Lung (tissue), 12 donors: ENCODE measurements around the gene TMEM147. TPM values are rescaled to one million over a fixed set of nuclear protein-coding genes. Genes with fewer than 3 reads are reported as not detected.

Experiments used
- ATAC-seq: fragments of 200-7000 bp; cut with Tn5 transposase; one replicate; pipeline ENCODE4 v1.9.1; 2020; ENCODE audit warnings: moderate number of reproducible peaks; ENCODE audit not compliant: insufficient read depth, low FRiP score
- DNase-seq, 3 donors: peaks; one replicate each; pipeline ENCODE4 v3.0.0-alpha.2; 2013 to 2017
- H3K27ac ChIP-seq, 2 donors: one replicate each; pipeline ENCODE4 v1.5.1; 2013; ENCODE audit warnings: mild to moderate bottlenecking in 2 of 2, moderate library complexity in 2 of 2, control low read depth in 1 of 2, inconsistent platforms in 1 of 2, low read depth in 1 of 2, low read length in 1 of 2
- H3K27me3 ChIP-seq, 3 donors: one replicate each; pipeline ENCODE4 v1.5.1; 2013; ENCODE audit warnings: low read length in 2 of 3; ENCODE audit not compliant: control insufficient read depth in 3 of 3, insufficient read depth in 3 of 3
- H3K36me3 ChIP-seq, 4 donors: one replicate each; pipeline ENCODE4 v1.5.1; 2013; ENCODE audit warnings: low read length in 4 of 4, mild to moderate bottlenecking in 1 of 4, moderate library complexity in 1 of 4; ENCODE audit not compliant: control insufficient read depth in 4 of 4, insufficient read depth in 4 of 4
- H3K4me1 ChIP-seq, 5 donors: one replicate each; pipeline ENCODE4 v1.5.1; 2013; ENCODE audit warnings: low read length in 5 of 5, mild to moderate bottlenecking in 2 of 5, moderate library complexity in 1 of 5; ENCODE audit not compliant: control insufficient read depth in 5 of 5, insufficient read depth in 5 of 5
- H3K4me3 ChIP-seq: one replicate; pipeline ENCODE4 v1.5.1; 2013; ENCODE audit warnings: mild to moderate bottlenecking, control low read depth, moderate library complexity
- H3K9ac ChIP-seq, 2 donors: one replicate each; pipeline ENCODE4 v1.5.1; 2013; ENCODE audit warnings: low read length in 2 of 2, control low read depth in 1 of 2; ENCODE audit not compliant: insufficient read depth in 1 of 2
- H3K9me3 ChIP-seq, 4 donors: one replicate each; pipeline ENCODE4 v1.5.1; 2013; ENCODE audit warnings: low read length in 3 of 4, mild to moderate bottlenecking in 1 of 4, moderate library complexity in 1 of 4; ENCODE audit not compliant: control insufficient read depth in 4 of 4, insufficient read depth in 3 of 4
- WGBS, 2 donors: extraction: QIAGEN DNeasy Blood & Tissue Kit; methylation state at CpG; one replicate each; pipeline ENCODE4 v1.1.7; 2013; 5-methylcytosine and 5-hydroxymethylcytosine counted together
- polyA plus RNA-seq, 2 donors: library from polyadenylated mRNA; stranded (reverse); fragments of 200-250 nt; gene quantifications; one replicate each; pipeline ENCODE4 v1.2.1, GENCODE V29; 2013
- total RNA-seq, 2 donors: library from RNA; depleted of rRNA in 1 of 2; stranded (reverse); fragments of >200 nt in 1 of 2; gene quantifications; one replicate each; pipeline ENCODE4 v1.2.1, GENCODE V29; 2014 to 2021
- TF ChIP-seq, protein P1 (sequence below): IDR thresholded peaks from 2 replicates; pipeline ENCODE4 v1.5.1; 2012; ENCODE audit warnings: mild to moderate bottlenecking; ENCODE audit errors: control extremely low read depth, extremely low read depth
- donor health status: control.
- donor health status: control.
- donor health status: Bipolar disorder and iron deficiency.
- donor health status: healthy.
- donor health status: DM: yes; HTN: yes; CAD: no.

TMEM147 gene
- total and polyA plus RNA-seq, 4 donors = 39.0 to 167 (median 124) TPM

DNA sequence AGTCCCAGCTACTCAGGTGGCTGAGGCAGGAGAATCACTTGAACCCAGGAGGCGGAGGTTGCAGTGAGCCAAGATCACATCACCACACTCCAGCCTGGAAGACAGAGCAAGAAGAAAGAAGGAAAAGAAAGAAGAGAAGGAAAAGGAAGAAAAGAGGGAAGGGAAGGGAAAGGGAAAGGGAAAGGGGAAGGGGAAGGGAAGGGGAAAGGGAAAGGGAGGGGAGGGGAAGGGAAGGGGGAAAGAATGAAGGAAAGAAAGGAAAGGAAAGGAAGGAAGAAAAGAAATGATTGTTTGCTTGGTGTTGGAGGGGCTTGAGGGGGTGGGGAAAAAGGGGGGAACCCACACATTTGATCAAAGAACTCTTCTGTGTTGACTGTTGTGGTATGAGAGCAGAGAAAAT lies 50.5 kb downstream of the TMEM147 start:
- peaks cover 0 to 3% (median 0%) of the 10 kb centered on the region in 3 donors for H3K27me3 ChIP-seq
- no peak overlapping the region for H3K27ac ChIP-seq
- H3K9ac ChIP-seq = no peak overlapping the region
- no peaks in the 10 kb centered on the region for H3K36me3 ChIP-seq
- DNase-seq = no peak
- H3K4me3 ChIP-seq = no peak overlapping the region
- WGBS, 2 donors = 100% methylated on average over 1 of the region's 1 CpG
- TF ChIP-seq, protein P1, sequence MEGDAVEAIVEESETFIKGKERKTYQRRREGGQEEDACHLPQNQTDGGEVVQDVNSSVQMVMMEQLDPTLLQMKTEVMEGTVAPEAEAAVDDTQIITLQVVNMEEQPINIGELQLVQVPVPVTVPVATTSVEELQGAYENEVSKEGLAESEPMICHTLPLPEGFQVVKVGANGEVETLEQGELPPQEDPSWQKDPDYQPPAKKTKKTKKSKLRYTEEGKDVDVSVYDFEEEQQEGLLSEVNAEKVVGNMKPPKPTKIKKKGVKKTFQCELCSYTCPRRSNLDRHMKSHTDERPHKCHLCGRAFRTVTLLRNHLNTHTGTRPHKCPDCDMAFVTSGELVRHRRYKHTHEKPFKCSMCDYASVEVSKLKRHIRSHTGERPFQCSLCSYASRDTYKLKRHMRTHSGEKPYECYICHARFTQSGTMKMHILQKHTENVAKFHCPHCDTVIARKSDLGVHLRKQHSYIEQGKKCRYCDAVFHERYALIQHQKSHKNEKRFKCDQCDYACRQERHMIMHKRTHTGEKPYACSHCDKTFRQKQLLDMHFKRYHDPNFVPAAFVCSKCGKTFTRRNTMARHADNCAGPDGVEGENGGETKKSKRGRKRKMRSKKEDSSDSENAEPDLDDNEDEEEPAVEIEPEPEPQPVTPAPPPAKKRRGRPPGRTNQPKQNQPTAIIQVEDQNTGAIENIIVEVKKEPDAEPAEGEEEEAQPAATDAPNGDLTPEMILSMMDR = no peak
- H3K4me1 ChIP-seq = no peaks in the 10 kb centered on the region
- no peaks in the 10 kb centered on the region for H3K9me3 ChIP-seq
- ATAC-seq = no peak

DNA sequence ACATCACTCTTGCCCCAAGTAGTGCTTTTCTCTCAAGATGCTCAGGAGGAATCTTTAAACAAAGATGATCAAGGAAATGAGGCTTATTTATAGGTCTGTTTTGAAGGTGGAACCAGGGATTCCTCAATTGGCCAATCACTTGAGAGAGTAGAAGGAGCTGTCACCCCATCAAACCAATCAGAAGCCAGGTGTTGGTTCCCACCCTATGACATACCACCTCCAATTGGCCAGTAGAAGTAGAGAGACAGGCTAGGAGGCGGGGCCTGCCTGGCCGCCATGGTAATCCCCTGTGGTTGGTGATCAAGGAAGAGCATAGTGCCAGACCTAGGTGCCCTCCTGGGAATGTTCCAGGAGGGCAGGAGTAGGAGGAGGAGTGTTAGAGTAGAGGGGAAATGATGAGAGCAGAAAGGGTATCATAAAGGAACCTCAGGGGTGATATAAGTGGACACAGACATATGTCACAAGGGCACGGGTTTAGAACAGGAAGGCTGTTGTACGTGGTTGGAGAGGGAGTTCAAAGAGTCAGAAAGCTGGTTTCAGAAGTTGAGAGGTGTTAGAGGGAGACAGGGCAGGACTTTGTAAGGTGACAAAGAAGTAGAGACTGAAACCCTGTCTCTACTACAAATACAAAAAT lies 51.1 kb downstream of the TMEM147 start:
- 58 to 66% methylated on average over 4 of the region's 4 CpGs for WGBS, 2 donors

More for the DNA sequence above, 51.1 kb downstream of the TMEM147 start:
- no peak overlapping the region for H3K9ac ChIP-seq
- no peaks in the 10 kb centered on the region for H3K36me3 ChIP-seq
- no peak for DNase-seq
- no peak overlapping the region for H3K27ac ChIP-seq
- TF ChIP-seq, protein P1 = no peak
- no peak for ATAC-seq
- H3K4me1 ChIP-seq = no peaks in the 10 kb centered on the region
- peaks cover 0 to 3% (median 0%) of the 10 kb centered on the region in 3 donors for H3K27me3 ChIP-seq
- no peak overlapping the region for H3K4me3 ChIP-seq
- H3K9me3 ChIP-seq = no peaks in the 10 kb centered on the region

Other genes with a start within 250 kb of the TMEM147 start
- 10 to 100 TPM; 13.5 to 53.8 TPM for gene CD22, start 216.4 kb upstream of the TMEM147 start, total RNA-seq
- gene CD22, start 216.4 kb upstream of the TMEM147 start, polyA plus RNA-seq = 10 to 100 TPM in 1 of 2 donors, 1 to 10 TPM in 1; 4.7 to 48.0 TPM
- gene FFAR1, start 197.7 kb upstream of the TMEM147 start, total RNA-seq = under 1 TPM; 0.37 to 0.49 TPM
- gene FFAR1, start 197.7 kb upstream of the TMEM147 start, polyA plus RNA-seq = 1 to 10 TPM in 1 of 2 donors, under 1 TPM in 1; 0.06 to 1.1 TPM
- gene FFAR3, start 187.2 kb upstream of the TMEM147 start, total RNA-seq = under 1 TPM; 0.26 to 0.55 TPM
- 10 to 100 TPM in 1 of 2 donors, under 1 TPM in 1; 0.06 to 20.9 TPM for gene FFAR3, start 187.2 kb upstream of the TMEM147 start, polyA plus RNA-seq
- gene GPR42, start 174.6 kb upstream of the TMEM147 start, total RNA-seq = under 1 TPM in 1 of 2 donors, not detected in 1; 0.21 TPM
- gene GPR42, start 174.6 kb upstream of the TMEM147 start, polyA plus RNA-seq = 1 to 10 TPM in 1 of 2 donors, not detected in 1; 1.5 TPM
- 1 to 10 TPM; 2.6 to 6.2 TPM for gene FFAR2, start 97.4 kb upstream of the TMEM147 start, total RNA-seq
- 100 to 1,000 TPM in 1 of 2 donors, 1 to 10 TPM in 1; 1.2 to 113 TPM for gene FFAR2, start 97.4 kb upstream of the TMEM147 start, polyA plus RNA-seq
- not detected for gene KRTDAP, start 55.2 kb upstream of the TMEM147 start, total RNA-seq
- gene KRTDAP, start 55.2 kb upstream of the TMEM147 start, polyA plus RNA-seq = under 1 TPM; 0.16 to 0.49 TPM
- gene DMKN, start 32.0 kb upstream of the TMEM147 start, total RNA-seq = 100 to 1,000 TPM in 1 of 2 donors, 10 to 100 TPM in 1; 84.6 to 127 TPM
- gene DMKN, start 32.0 kb upstream of the TMEM147 start, polyA plus RNA-seq = 100 to 1,000 TPM in 1 of 2 donors, 10 to 100 TPM in 1; 79.0 to 278 TPM
- under 1 TPM in 1 of 2 donors, not detected in 1; 0.09 TPM for gene SBSN, start 17.3 kb upstream of the TMEM147 start, total RNA-seq
- under 1 TPM; 0.08 to 0.39 TPM for gene SBSN, start 17.3 kb upstream of the TMEM147 start, polyA plus RNA-seq
- gene GAPDHS, start 12.2 kb upstream of the TMEM147 start, total RNA-seq = not detected
- not detected for gene GAPDHS, start 12.2 kb upstream of the TMEM147 start, polyA plus RNA-seq
- gene ATP4A, start 18.0 kb downstream of the TMEM147 start, total RNA-seq = not detected
- gene ATP4A, start 18.0 kb downstream of the TMEM147 start, polyA plus RNA-seq = under 1 TPM in 1 of 2 donors, not detected in 1; 0.01 TPM
- not detected for gene PMIS2, start 40.5 kb downstream of the TMEM147 start, total RNA-seq
- gene PMIS2, start 40.5 kb downstream of the TMEM147 start, polyA plus RNA-seq = not detected
- gene HAUS5, start 67.1 kb downstream of the TMEM147 start, total RNA-seq = 10 to 100 TPM; 13.9 to 15.8 TPM
- 10 to 100 TPM in 1 of 2 donors, 1 to 10 TPM in 1; 6.0 to 16.5 TPM for gene HAUS5, start 67.1 kb downstream of the TMEM147 start, polyA plus RNA-seq
- 10 to 100 TPM; 28.4 to 77.4 TPM for gene RBM42, start 83.4 kb downstream of the TMEM147 start, total RNA-seq
- gene RBM42, start 83.4 kb downstream of the TMEM147 start, polyA plus RNA-seq = 10 to 100 TPM; 68.6 to 84.0 TPM
- 1 to 10 TPM in 1 of 2 donors, under 1 TPM in 1; 0.31 to 1.0 TPM for gene ETV2, start 96.1 kb downstream of the TMEM147 start, total RNA-seq
- 1 to 10 TPM; 1.2 to 2.5 TPM for gene ETV2, start 96.1 kb downstream of the TMEM147 start, polyA plus RNA-seq
- gene COX6B1, start 102.7 kb downstream of the TMEM147 start, total RNA-seq = 100 to 1,000 TPM; 202 to 338 TPM
- 1,000 to 10,000 TPM in 1 of 2 donors, 100 to 1,000 TPM in 1; 679 to 1,407 TPM for gene COX6B1, start 102.7 kb downstream of the TMEM147 start, polyA plus RNA-seq
- gene UPK1A, start 120.9 kb downstream of the TMEM147 start, total RNA-seq = not detected
- under 1 TPM in 1 of 2 donors, not detected in 1; 0.03 TPM for gene UPK1A, start 120.9 kb downstream of the TMEM147 start, polyA plus RNA-seq
- gene ZBTB32, start 158.9 kb downstream of the TMEM147 start, total RNA-seq = under 1 TPM; 0.28 to 0.63 TPM
- under 1 TPM; 0.22 to 0.50 TPM for gene ZBTB32, start 158.9 kb downstream of the TMEM147 start, polyA plus RNA-seq
- 10 to 100 TPM; 24.9 to 41.0 TPM for gene KMT2B, start 172.4 kb downstream of the TMEM147 start, total RNA-seq
- 10 to 100 TPM; 21.7 to 30.0 TPM for gene KMT2B, start 172.4 kb downstream of the TMEM147 start, polyA plus RNA-seq
- gene IGFLR1, start 196.8 kb downstream of the TMEM147 start, total RNA-seq = 10 to 100 TPM in 1 of 2 donors, 1 to 10 TPM in 1; 3.8 to 32.3 TPM
- 10 to 100 TPM; 19.6 to 72.5 TPM for gene IGFLR1, start 196.8 kb downstream of the TMEM147 start, polyA plus RNA-seq
- 10 to 100 TPM; 14.0 to 21.6 TPM for gene U2AF1L4, start 199.8 kb downstream of the TMEM147 start, total RNA-seq
- 10 to 100 TPM; 13.0 to 25.5 TPM for gene U2AF1L4, start 199.8 kb downstream of the TMEM147 start, polyA plus RNA-seq
- 100 to 1,000 TPM in 1 of 2 donors, 10 to 100 TPM in 1; 36.8 to 129 TPM for gene PSENEN, start 200.0 kb downstream of the TMEM147 start, total RNA-seq
- 100 to 1,000 TPM in 1 of 2 donors, 10 to 100 TPM in 1; 84.2 to 196 TPM for gene PSENEN, start 200.0 kb downstream of the TMEM147 start, polyA plus RNA-seq
- 10 to 100 TPM in 1 of 2 donors, 1 to 10 TPM in 1; 4.4 to 11.4 TPM for gene LIN37, start 202.9 kb downstream of the TMEM147 start, total RNA-seq
- 10 to 100 TPM; 16.2 TPM for gene LIN37, start 202.9 kb downstream of the TMEM147 start, polyA plus RNA-seq
- 10 to 100 TPM; 13.2 to 44.8 TPM for gene HSPB6, start 211.4 kb downstream of the TMEM147 start, total RNA-seq
- gene HSPB6, start 211.4 kb downstream of the TMEM147 start, polyA plus RNA-seq = 10 to 100 TPM; 22.5 to 26.4 TPM
- 10 to 100 TPM; 10.5 to 32.2 TPM for gene PROSER3, start 212.6 kb downstream of the TMEM147 start, total RNA-seq
- 10 to 100 TPM; 10.0 to 13.6 TPM for gene PROSER3, start 212.6 kb downstream of the TMEM147 start, polyA plus RNA-seq
- gene ARHGAP33, start 229.9 kb downstream of the TMEM147 start, total RNA-seq = 10 to 100 TPM; 16.2 to 16.6 TPM
- 1 to 10 TPM; 3.1 to 8.2 TPM for gene ARHGAP33, start 229.9 kb downstream of the TMEM147 start, polyA plus RNA-seq